ENCODE measurements around the gene MED15. TPM values are rescaled to one million over a fixed set of nuclear protein-coding genes. Genes with fewer than 3 reads are reported as not detected.
"Not testable (repeated sequence)": the region's sequence is repeated elsewhere in the genome, so short reads cannot be mapped to it uniquely, and the experiment has no call there.

MED15 gene
- total RNA-seq, 1 donor from 2014 or later = 105 TPM

DNA sequence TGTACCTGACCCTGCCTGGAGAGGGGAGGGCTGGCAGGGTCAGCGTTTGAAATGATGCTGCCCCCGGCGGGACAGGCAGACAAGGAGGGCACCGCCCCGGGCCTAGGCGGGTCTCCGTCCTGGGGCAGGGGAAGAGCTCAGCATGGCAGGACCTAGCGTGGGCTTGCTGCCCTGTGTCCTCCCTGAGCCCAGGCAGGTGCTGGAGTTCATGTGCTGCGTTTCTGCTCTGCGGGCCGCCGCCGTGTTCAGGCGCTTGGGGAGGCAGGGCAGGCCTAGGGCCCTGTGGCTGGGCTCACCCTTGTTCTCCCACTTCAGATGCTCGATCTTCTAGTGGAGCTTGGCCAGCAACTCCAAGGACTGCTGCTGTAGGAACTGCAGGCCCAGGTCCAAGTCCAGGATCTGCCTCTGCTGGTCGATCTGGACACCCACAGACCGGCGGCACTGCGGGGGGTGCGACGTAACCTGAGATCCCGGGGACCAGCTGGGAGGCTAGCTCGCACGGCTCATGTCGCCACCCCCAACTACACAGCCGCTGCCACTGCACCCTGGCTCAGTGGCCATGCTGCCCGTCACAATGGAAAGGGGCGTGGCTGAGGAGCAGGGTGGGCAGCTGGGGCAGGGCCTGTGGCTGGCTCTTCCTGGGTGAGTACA, 84.4 kb downstream of the MED15 start:
- TF ChIP-seq, protein P1, sequence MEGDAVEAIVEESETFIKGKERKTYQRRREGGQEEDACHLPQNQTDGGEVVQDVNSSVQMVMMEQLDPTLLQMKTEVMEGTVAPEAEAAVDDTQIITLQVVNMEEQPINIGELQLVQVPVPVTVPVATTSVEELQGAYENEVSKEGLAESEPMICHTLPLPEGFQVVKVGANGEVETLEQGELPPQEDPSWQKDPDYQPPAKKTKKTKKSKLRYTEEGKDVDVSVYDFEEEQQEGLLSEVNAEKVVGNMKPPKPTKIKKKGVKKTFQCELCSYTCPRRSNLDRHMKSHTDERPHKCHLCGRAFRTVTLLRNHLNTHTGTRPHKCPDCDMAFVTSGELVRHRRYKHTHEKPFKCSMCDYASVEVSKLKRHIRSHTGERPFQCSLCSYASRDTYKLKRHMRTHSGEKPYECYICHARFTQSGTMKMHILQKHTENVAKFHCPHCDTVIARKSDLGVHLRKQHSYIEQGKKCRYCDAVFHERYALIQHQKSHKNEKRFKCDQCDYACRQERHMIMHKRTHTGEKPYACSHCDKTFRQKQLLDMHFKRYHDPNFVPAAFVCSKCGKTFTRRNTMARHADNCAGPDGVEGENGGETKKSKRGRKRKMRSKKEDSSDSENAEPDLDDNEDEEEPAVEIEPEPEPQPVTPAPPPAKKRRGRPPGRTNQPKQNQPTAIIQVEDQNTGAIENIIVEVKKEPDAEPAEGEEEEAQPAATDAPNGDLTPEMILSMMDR (IDR thresholded peaks at IDR 0.05) = no peak
- intact Hi-C loops (cut with DNase I) = no loop called here
- Histone ChIP-seq H3K27ac (no peak overlapping the region), H3K4me3 (no peak overlapping the region), H3K9me3 (no peaks in the 10 kb centered on the region), H3K4me1 (no peaks in the 10 kb centered on the region), H3K36me3 (peaks cover 14% of the 10 kb centered on the region), H3K27me3 (ENCODE audit: low read depth) (no peaks in the 10 kb centered on the region)
- peak; percentile 44 for DNase-seq
- ATAC-seq = peak; percentile 11 to 60

DNA sequence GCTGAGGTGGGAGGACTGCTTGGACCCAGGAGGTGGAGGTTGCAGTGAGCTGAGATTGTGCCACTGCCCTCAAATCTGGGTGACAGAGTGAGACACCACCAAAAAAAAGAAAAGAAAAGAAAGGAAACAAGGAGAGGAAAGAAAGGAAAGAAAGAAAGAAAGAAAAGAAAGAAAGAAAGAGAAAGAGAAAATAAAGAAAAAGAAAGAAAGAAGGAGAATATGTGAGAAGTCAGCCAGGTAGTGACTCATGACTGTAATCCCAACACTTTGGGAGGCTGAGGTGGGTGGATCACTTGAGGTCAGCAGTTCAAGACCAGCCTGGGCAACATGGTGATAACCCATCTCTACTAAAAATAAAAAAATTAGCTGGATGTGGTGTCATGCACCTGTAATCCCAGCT, 86.6 kb downstream of the MED15 start:
- H3K9me3 ChIP-seq; ATAC-seq; H3K4me1 ChIP-seq; H3K27ac ChIP-seq; DNase-seq; H3K36me3 ChIP-seq; H3K27me3 ChIP-seq (ENCODE audit: low read depth); H3K4me3 ChIP-seq; intact Hi-C loops (cut with DNase I): not testable (repeated sequence)

DNA sequence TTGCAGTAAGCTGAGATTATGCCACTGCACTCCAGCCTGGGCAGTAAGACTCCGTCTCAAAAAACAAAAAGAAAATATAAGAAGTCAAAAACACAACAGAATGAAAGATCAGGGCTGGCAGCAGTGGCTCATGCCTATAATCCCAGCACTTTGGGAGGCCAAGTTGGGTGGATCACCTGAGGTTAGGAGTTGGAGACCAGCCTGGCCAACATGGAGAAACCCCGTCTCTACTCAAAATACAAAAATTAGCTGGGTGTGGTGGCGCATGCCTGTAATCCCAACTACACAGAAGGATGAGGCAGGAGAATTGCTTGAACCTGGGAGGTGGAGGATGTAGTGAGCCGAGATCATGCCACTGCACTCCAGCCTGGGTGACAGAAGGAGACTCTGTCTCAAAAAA, 87.1 kb downstream of the MED15 start:
- H3K4me1 ChIP-seq, DNase-seq, ATAC-seq: not testable (repeated sequence)

DNA sequence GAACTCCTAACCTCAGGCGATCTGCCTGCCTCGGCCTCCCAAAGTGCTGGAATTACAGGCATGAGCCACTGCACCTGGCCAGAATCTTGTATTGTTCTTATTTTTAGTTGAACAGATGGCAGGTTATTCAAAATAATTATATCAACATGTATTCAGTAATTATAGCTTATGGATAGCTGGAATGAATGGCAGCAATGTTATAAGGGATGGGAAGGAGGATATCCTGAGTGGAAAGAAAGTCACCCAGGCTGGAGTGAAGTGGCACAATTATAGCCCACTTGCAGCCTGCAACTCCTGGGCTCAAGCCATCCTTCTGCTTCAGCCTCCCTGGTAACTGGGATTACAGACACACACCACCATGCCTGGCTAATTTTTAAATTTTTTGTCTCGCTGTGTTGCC, 88.1 kb downstream of the MED15 start:
- DNase-seq (no peak), ATAC-seq (no peak)
- Histone ChIP-seq H3K27ac (no peak overlapping the region), H3K36me3 (no peaks in the 10 kb centered on the region), H3K4me1 (no peaks in the 10 kb centered on the region), H3K27me3 (ENCODE audit: low read depth) (no peaks in the 10 kb centered on the region), H3K4me3 (no peak overlapping the region), H3K9me3 (no peaks in the 10 kb centered on the region)
- intact Hi-C loops (cut with DNase I) = no loop called here
- TF ChIP-seq, protein P1 (IDR thresholded peaks at IDR 0.05) = no peak

More for the DNA sequence above, 87.1 kb downstream of the MED15 start:
- H3K4me3 ChIP-seq; H3K27me3 ChIP-seq (ENCODE audit: low read depth); H3K27ac ChIP-seq; intact Hi-C loops (cut with DNase I); H3K9me3 ChIP-seq; H3K36me3 ChIP-seq: not testable (repeated sequence)

GRCh38 chr22:20599117-20599516, 91.7 kb downstream of the MED15 start:
- Histone ChIP-seq H3K27ac (no peak overlapping the region), H3K4me3 (no peak overlapping the region), H3K4me1 (no peaks in the 10 kb centered on the region), H3K9me3 (no peaks in the 10 kb centered on the region), H3K27me3 (ENCODE audit: low read depth) (no peaks in the 10 kb centered on the region), H3K36me3 (no peaks in the 10 kb centered on the region)
- intact Hi-C loops (cut with DNase I) = no loop called here
- DNase-seq (no peak), ATAC-seq (peak in 1 of 2 donors; percentile 25)
- TF ChIP-seq, protein P1 (IDR thresholded peaks at IDR 0.05) = no peak

- Histone ChIP-seq H3K4me1 (no peaks in the 10 kb centered on the region), H3K9me3 (no peaks in the 10 kb centered on the region), H3K27me3 (ENCODE audit: low read depth) (no peaks in the 10 kb centered on the region), H3K4me3 (no peak overlapping the region), H3K27ac (no peak overlapping the region), H3K36me3 (no peaks in the 10 kb centered on the region)
- TF ChIP-seq, protein P1 (IDR thresholded peaks at IDR 0.05) = no peak
- ATAC-seq (no peak), DNase-seq (peak; percentile 28)
- intact Hi-C loops (cut with DNase I) = no loop called here
Measured at GRCh38 chr22:20600137-20600673, 92.8 kb downstream of the MED15 start.
